ENCODE results near the gene OSTM1. TPM values are rescaled to one million over a fixed set of nuclear protein-coding genes. Genes with fewer than 3 reads are reported as not detected.

Gene OSTM1, protein sequence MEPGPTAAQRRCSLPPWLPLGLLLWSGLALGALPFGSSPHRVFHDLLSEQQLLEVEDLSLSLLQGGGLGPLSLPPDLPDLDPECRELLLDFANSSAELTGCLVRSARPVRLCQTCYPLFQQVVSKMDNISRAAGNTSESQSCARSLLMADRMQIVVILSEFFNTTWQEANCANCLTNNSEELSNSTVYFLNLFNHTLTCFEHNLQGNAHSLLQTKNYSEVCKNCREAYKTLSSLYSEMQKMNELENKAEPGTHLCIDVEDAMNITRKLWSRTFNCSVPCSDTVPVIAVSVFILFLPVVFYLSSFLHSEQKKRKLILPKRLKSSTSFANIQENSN
- 106 TPM for total RNA-seq
- long read RNA-seq, full-length matches to known transcripts, result 47 of 70 reads
- long read RNA-seq, partial matches to known transcripts, result 14 of 70 reads
- long read RNA-seq, other reads (novel, unspliced or antisense), result 9 of 70 reads

DNA sequence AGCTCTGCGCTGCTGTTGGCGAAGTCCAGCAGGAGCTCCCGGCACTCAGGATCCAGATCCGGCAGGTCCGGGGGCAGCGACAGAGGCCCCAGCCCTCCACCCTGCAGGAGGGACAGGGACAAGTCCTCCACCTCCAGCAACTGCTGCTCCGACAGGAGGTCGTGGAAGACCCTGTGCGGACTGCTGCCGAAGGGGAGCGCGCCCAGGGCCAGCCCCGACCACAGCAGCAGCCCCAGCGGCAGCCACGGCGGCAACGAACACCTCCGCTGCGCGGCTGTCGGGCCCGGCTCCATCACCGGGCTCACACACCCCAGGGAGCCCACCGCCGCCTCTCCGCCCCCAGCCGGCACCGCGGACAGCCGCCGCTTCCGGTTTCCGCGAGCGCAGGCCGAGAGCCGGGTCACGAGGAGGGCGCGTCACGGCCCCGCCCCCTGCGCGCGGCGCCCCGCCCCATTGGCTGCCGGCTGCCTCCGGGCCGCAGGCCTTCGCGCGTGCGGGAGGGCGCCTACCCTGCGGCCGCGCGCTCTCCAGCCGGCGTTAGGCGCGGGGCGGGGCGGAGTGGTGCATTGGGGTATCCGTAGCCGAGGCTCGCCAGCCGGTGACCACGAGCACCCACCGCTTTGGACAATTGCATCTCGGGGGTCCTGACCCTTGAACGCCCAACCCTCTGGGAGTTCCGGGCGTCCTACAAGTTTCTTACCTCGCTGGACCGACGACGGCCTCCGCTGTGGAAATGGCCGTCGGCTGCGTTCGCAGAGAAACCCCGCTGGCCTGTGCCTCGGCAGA, at the start of gene OSTM1:
Gene OSTM1, minus strand, starts transcription at position 383 of the 786 bp plus-strand sequence. Its CDS starts 90 bp downstream, at position 293.
- DNase-seq (ENCODE audit: low spot score), result peak; percentile 98

DNA sequence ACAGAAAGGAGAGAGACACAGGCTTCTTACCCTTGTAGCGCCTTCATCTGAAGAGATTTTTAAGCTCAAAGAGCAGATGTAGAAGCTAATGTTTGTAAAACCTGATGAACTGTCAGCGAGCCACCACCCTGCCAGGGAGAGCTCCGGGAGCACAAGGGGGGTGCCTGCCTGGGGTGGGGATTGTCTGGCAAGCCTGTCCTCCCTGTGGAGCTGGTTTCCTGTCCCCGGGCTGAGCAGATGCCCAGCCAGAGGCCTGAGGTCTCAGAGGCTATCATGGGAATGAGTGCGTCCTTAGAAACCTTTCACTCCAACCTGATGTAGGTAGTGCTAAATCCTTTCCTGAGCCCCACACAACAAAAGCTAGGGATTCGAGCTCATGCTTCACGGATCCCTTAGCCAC, 49.4 kb upstream of the OSTM1 start:
- DNase-seq (ENCODE audit: low spot score), result no peak

DNA sequence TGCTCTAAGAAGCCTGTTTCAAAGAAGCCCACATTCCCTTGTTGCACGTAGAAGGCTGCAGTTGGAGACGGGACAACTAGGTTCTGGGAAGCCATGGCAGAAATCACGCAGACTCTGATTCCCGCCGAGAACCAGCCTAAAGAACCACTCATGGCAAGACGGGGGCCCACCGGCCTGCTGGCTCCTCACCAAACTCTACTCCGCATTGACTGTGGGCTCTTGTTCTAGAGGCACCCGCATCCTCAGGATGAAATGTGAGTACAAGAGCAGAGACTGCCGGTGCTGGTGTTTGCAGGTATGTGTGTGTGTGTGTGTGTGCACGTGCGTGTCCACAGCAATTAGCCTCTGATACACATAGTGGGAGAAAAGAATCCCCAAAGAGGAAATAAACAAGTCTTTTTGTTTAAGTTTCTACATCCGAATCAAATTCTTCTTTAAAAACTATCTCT, 49.0 kb upstream of the OSTM1 start:
- no peak for DNase-seq (ENCODE audit: low spot score)

DNA sequence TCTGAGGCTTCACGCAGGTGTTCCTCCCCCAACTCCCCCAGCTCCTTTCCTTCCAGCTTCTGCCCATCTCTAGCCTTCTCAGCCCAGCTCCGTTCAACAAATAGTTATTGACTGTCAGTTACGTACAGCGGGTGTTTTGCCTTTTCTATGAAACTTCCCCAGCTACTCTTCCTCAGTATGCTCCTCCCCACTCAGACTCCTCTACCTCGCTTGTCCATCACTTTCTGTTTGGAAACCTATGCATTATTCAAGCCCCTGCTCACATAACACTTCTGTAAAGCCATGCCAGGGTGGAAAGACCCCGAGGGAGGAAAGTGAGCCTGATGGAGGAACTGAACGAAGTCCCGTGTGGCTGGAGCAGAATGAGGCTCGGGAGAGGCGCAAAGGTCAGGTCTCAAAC, 47.1 kb upstream of the OSTM1 start:
- no peak for DNase-seq (ENCODE audit: low spot score)

DNA sequence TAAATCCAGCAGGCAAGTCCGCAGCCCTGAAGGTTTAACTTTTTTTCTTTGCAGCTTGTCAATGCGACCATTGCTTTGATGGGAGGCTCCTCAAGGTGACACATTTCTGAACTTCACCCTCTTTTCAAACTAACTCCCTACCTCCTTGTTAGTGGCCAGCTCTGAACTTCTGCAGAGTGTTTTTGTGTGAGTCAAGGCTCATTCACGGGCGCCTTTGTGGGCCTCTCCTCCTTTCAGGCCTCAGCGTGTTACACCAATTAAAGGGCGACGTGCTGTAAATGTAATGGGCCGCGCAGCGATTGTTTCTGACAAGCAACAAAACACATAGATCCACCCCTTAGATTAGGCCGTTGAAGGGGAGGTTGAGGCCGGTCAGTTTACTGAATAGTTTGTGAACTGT, 45.8 kb upstream of the OSTM1 start:
- no peak for DNase-seq (ENCODE audit: low spot score)

DNA sequence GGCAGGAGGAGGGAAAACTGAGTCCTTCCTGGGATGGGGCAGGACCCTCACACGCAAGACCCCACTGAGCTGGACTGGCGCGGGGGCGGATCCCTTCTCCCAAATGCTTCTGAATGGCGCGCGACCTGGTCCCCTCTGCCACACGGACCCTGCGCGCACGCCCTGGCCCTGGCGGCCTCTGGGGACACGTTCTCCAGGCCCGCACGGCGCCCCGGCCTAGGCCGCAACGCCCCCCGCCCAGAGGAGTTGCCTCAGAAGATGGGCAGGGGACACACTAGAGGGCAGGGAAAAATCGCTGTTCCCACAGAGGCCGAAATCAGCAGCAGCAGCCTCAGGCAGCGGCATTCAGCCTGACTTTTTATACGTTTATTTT, 45.2 kb upstream of the OSTM1 start:
- no peak for DNase-seq (ENCODE audit: low spot score)

DNA sequence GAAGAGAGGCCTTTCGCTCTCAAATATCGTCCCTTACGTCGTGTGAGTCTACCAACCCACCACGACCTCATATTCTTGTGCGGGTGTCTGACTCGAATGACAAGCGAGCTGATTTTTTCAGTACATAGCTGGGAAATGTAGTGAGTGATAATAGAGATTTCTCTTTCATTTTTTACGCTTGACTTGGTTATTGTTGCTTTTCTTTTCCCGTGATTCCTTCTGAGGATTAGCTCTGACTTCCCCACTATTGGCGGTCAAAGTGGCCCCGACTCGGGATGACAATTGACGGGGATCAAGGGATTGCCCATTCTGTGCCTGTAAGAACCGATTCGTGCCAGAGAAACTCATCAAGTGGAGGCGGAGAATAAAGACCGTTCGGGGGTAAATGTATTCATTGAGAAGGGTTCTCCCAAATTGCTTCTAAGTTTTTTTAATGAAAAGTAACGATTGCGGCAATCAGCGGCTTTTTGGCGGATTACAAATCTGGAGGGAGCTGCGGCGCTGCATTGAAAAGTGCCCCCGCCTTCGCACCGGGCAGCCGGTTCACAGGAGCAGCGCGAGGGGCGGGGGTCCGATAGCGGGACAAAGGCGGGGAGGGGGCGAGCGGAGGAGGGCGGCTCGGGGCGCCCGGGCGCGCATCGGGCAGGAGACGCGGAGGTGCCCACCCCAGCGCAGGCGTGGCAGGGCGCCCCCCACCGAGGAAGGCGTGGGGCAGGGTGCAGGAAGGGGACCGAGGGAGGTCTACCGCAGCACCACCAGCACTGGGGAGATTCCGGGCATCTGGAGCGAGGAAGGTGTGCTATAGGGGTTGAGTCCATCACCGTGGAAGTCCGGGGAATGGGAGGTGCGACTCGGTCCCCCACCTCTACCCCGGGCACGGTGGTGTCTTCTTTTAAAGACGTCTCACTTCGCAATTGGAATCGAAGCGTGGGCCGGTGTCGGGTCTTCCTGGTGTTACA, 44.5 kb upstream of the OSTM1 start:
- DNase-seq (ENCODE audit: low spot score), result no peak

DNA sequence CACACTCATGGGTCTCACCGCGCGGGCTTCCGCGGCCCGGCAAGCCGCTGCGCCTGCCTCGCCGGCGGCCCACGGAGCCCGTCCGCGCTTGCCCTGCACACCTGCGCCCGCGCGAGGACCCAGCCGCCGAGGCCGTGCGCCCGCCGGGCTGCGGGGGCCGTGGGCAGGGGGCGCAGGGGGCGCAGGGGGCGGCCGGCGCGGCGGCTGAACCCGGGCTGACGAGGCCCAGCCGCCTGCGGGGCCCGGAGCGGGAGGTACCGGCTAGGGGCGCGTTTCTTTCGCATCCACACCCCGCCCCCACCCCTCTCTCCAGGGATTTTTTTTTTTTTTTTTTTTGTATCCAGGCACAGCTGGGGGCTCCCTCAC, 43.8 kb upstream of the OSTM1 start:
- no peak for DNase-seq (ENCODE audit: low spot score)

DNA sequence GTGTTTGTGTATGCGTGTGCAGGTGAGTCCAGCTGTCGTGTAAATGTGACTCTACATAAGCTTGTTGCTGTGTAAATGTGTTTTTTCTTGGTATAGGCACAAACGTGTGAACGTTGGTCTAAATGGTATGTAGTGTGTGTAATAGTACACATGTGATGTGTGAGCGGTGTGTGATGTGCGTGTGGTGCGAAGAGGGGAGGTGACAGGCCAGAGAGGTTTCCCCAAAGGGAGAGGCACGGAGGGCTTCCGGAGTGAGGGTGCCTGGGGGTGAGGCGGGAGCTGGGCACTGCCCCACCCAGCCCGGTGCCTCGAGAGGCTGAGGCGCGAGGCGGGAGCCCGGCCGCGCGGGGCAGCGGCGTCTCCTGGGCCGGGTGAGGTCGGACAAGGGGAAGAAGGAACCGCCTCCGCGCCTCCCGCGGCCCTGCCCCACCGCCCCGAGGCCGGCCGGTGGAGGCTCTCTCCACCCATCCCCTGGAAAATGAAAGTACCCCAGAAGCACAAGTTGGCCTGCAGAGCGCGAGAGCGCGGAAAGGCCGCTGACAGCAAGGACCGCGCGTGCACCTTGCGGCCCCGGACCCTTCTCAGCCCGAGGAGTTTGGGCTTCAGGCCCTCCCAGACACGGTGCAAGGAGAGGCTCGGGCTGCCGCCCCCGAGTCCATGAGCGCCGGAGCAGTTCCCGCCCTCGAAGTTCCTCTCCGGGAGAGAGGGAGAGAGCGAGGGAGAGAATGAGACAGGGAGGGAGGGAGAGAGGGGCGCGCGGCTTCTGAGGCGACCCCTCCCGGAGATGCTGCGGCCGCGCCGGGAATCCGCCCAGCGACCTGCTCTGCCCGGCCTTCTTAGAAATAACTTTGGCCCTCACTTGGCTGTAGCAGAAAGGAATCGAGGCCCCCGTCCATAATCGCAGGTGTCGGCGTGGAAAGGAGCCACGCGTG, 43.2 kb upstream of the OSTM1 start:
- DNase-seq (ENCODE audit: low spot score), result no peak

DNA sequence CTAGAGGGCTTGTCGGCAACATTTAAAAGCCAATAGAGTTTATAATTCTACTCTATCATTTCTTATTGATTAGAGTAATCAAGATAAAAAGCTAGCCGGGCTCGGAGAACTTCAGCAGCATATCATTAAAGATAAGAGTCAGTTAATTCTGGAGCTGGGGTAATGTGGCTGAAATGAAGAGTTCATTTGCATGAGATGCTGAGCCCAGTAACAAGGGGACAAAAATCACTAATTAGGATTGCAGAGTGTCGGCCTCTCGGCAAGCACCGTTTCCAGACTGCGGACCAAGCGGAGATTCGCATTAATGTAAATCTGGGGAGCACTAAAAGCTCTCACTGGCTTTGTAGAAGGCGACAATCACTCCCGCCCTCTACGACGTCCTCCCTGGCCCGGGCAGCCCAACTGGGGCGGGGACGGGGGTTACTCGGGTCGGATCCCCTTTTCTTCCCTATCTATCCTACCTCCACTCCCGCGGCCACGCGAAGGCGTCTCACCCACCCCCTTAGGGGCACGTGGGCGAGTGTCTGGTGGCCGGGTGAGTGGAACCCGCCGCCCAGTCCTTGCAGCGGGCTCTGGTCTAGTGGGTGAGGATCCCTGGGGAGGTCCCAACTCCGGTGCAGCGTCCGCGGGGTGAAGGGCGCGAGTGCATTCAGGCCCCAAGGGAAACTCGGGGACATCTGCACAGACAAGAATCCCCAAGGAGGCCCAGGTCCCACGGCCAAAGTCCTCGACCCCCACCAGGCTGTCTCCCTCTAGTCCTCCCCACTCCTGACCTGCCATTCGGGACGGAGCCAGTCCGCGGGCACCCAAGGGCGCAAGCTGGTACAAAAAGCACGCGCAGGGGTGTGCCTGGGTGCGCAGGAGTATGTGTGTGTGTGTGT, 42.2 kb upstream of the OSTM1 start:
- no peak for DNase-seq (ENCODE audit: low spot score)

DNA sequence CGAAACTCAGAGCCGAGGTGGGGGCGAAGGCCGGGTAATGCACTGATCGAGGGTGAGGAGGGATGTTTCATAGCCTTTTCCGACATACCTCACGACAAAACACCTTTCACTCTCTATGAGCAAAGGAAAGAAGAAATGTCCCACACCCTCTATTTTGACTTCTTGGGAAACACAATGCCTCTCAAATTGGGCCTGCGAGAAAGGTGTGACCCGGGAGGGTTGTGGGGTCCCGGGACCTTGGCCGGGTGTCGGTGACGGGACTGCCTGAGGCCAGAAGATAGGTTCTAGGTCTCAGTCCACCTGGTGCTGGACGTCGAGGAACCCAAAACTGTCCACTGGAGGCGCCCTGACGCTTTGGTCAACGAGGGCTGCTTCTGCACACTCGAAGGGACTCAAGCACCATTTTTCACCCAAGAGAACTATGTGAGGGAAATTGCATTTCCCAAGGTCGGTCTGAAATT, 41.1 kb upstream of the OSTM1 start:
- no peak for DNase-seq (ENCODE audit: low spot score)

DNA sequence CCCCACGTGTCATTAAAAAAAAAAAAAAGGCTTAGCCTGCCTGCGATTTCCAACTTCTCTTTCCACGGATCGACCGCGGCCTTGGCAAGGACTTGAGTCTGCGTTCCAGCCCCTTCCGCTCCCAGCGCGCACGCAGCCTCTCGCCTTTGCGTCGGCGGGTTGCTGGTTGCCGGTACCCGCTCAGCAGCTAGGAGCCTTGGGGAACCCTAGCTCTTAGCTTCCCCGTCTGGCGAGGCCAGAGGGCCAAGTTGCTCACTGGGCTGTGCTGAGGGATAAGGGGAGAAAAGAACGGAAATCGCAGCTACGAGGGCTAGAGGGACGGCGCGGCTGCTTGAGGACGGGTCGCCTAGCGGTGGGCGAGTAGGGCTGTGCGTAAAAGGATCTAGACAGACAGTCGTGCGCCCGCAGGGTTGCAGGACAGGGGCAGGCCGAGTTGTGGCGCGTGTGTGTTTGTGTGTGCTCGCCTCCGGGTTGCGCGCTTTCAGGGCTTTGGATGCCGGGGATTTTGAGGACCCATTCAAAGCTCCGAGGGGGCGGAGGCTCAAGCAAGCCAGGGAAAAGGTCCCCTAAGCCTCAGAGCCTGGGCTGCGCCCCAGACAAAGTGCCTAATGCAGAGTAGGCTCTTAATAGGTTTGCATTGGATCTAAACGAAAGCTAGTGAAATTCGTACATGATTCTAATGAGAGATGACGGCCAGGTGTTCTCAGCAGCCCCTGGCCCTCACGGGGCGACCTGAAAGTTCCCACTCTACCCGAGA, 40.5 kb upstream of the OSTM1 start:
- DNase-seq (ENCODE audit: low spot score), result no peak

DNA sequence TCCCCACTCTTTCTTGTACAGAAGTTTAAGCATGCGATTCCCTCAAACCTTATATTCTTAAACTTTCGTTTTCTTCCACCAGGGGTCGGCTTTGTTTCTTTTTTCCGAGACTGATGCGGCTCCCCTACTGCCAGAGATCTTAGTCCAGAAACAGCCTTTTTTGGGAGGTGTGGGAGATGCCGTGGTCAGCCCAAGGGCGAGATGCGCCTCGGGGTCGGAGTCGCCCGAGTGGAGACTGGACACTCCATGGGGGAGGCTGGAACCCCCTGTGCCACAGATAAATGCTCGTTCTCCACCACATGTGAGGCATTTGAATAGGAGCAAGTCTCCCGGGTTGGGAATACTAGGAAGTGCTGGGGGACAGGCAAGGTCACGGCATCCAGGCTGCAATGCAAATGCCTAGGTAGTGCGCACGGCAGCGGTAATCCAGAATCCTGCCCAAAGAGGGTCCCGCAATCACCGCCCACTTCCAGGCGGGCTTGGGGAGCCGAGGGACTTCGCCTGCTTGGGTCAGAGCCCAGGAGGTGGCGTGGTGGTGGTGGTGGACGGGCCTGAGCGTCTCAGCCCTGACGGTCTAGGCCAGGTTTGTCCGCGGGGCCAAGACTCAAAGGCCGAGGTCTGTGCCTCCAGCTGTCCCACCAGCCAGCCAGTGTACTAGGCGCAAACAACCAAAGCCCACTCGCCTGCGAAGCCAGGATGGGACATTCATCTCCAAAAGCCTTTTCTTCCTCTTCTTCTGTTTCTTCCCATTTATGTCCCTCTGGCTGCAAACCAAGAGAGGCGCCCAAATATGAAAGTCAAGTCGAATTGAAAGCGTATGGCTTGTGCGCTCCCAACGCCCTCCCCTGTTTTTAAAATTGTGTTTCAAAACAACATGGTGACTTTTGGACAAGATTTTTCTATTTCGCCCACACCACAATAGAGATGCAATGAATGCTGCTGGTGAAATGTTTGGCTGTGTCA, 39.3 kb upstream of the OSTM1 start:
- DNase-seq (ENCODE audit: low spot score), result no peak

DNA sequence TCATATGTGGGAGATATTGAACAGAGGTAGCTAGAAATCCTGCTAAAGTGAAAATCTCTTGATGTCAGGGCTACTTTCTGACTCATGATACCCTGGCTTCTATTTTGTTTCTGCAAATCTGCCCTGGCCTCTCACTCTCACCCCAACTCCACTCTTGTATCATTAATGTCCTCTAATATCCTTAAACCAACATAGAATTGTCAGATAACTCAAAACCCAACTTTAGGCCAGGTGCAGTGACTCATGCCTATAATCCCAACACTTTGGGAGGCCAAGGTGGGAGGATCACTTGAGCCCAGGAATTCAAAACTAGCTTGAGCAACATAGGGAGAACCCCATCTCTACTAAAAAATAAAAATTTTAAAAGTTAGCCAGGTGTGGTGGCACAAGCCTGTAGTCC, 33.8 kb upstream of the OSTM1 start:
- DNase-seq (ENCODE audit: low spot score), result no peak

DNA sequence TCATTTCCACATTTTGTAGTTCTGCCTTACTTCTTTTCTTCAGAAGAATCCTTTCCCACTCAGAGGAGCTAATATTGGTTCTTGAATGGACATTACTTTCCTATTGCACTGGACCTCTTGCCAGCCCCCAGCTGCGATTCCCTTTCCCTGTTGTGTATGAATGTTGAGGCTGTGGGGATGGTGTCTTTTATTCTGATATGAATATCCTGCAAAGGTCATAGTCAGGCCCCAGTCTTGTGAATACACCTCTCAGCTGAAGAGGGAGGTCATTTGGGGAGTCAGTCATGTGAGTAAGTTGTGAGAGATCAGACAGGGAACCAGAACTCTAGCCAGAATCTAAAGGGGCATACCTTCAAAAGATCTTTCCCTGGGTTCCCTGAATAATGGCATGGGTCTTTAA, 32.6 kb upstream of the OSTM1 start:
- DNase-seq (ENCODE audit: low spot score), result no peak

DNA sequence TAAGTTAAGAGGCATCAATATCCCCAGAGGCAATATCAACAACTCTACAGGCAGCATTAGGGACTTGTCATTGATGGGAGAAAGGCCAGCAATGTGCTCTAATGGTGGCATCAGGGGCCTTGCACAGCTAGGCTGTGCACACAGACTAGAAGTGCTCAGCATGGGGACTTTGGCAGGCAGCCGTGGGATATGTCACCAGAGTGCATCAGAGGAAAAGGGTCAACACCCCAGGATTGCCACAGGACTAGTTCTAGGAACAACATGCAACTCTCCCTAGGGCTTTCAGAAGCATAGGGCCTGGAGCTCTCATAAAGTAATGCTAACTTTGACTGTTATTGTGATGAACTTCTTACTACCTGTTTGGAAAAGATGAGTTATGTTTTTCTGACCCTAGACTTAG, 32.2 kb upstream of the OSTM1 start:
- DNase-seq (ENCODE audit: low spot score), result no peak

DNA sequence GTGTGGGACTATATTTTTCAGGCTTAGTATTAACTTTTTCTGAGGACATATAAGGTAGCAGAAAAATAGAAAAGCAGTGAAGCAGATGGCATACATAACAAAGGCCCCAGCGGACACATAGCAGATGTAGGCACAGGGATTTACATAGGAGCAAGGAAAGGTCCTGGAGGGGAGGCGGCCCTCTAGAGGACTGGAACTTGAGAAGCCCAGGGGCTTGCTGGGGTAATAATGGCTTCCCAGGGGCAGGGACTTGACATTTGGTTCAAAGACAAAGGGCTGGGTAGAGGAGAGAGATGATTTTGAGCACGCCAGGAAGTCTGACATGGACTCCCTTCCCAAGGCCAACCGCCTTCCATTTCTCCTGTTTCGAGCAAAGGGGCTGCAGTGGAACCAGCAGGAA, 31.7 kb upstream of the OSTM1 start:
- DNase-seq (ENCODE audit: low spot score), result no peak
